Esophagus squamous epithelium (tissue), 5 donors: ENCODE results near the gene PTGDS. TPM values are rescaled to one million over a fixed set of nuclear protein-coding genes. Genes with fewer than 3 reads are reported as not detected.

Source experiments
- DNase-seq: peaks from one replicate; lab custom pipeline; 2025; lab: John Stamatoyannopoulos, UW
- H3K27ac ChIP-seq, 4 donors: fragments of 200-600 bp; sonication (generic); one replicate each; pipeline ENCODE4 v1.5.1; 2016 to 2019; ENCODE audit warnings: mild to moderate bottlenecking in 1 of 4
- H3K27me3 ChIP-seq, 4 donors: fragments of 200-600 bp; sonication (generic); 1 replicate in 3 of 4; 2 replicates in 1 of 4; pipeline versions ENCODE4 v1.5.1 to v1.6.0; 2017 to 2021; ENCODE audit warnings: antibody characterized with exemption in 1 of 4
- H3K36me3 ChIP-seq, 3 donors: fragments of 200-600 bp; sonication (generic); one replicate each; pipeline ENCODE4 v1.5.1; 2016 to 2019
- H3K4me1 ChIP-seq, 3 donors: fragments of 200-600 bp; sonication (generic); one replicate each; pipeline ENCODE4 v1.5.1; 2017 to 2019
- H3K4me3 ChIP-seq, 4 donors: fragments of 200-600 bp; sonication (generic); 1 replicate in 3 of 4; 2 replicates in 1 of 4; pipeline ENCODE4 v1.5.1; 2016 to 2019; ENCODE audit warnings: mild to moderate bottlenecking in 2 of 4, moderate library complexity in 1 of 4
- H3K9me3 ChIP-seq, 3 donors: fragments of 200-600 bp; sonication (generic); one replicate each; pipeline ENCODE4 v1.5.1; 2016 to 2019
- POLR2A ChIP-seq, 4 donors: fragments of 450-650 bp; IDR thresholded peaks; one replicate each; pipeline ENCODE4 v1.6.1; 2017; ENCODE audit warnings: antibody characterized with exemption in 4 of 4, mild to moderate bottlenecking in 4 of 4, moderate library complexity in 3 of 4
- WGBS, 2 donors: methylation state at CpG; one replicate each; pipeline ENCODE4 v1.1.5; 2018; 5-methylcytosine and 5-hydroxymethylcytosine counted together
- intact Hi-C: fragments of 100-400 bp; cut with DNase I; formaldehyde crosslinking; loops from one replicate; pipeline ENCODE4 v1.15.0; 2022
- total RNA-seq, 4 donors: library from RNA; depleted of rRNA; stranded (reverse); fragments of >200 nt; gene quantifications; one replicate each; pipeline ENCODE4 v1.1.0, GENCODE V29; 2016
- TF ChIP-seq, protein P1 (sequence below), 6 experiments: fragments of 450-650 bp in 4 of 6; fragments of 200-600 bp in 2 of 6; sonication (generic) in 2 of 6; IDR thresholded peaks; one replicate each; pipeline ENCODE4 v1.5.1; 2016 to 2019; ENCODE audit warnings: antibody characterized with exemption in 6 of 6, mild to moderate bottlenecking in 4 of 6, moderate library complexity in 4 of 6
- donor health status: DM: yes; HTN: yes; CAD: no.

PTGDS gene
- total RNA-seq, 4 donors from 2014 or later, result 1.7 to 208 (median 4.8) TPM

GRCh38 chr9:136984464-136985026 is 7.2 kb downstream of the PTGDS start:
- peaks cover 0 to 20% (median 0%) of the 10 kb centered on the region in 3 donors for H3K4me1 ChIP-seq
- peaks cover 3 to 63% (median 17%) of the 10 kb centered on the region in 4 donors for H3K27me3 ChIP-seq
- no peaks in the 10 kb centered on the region for H3K36me3 ChIP-seq
- intact Hi-C loops, result no loop called here
- TF ChIP-seq, protein P1, sequence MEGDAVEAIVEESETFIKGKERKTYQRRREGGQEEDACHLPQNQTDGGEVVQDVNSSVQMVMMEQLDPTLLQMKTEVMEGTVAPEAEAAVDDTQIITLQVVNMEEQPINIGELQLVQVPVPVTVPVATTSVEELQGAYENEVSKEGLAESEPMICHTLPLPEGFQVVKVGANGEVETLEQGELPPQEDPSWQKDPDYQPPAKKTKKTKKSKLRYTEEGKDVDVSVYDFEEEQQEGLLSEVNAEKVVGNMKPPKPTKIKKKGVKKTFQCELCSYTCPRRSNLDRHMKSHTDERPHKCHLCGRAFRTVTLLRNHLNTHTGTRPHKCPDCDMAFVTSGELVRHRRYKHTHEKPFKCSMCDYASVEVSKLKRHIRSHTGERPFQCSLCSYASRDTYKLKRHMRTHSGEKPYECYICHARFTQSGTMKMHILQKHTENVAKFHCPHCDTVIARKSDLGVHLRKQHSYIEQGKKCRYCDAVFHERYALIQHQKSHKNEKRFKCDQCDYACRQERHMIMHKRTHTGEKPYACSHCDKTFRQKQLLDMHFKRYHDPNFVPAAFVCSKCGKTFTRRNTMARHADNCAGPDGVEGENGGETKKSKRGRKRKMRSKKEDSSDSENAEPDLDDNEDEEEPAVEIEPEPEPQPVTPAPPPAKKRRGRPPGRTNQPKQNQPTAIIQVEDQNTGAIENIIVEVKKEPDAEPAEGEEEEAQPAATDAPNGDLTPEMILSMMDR (IDR thresholded peaks at IDR 0.05), result no peak
- no peak for TF ChIP-seq POLR2A (IDR thresholded peaks at IDR 0.05)
- no peak overlapping the region for H3K27ac ChIP-seq
- no peak overlapping the region for H3K4me3 ChIP-seq
- DNase-seq, result no peak
- no peaks in the 10 kb centered on the region for H3K9me3 ChIP-seq
- WGBS, 2 donors, result 48 to 54% methylated on average over 9 to 12 of the region's 29 CpGs

DNA sequence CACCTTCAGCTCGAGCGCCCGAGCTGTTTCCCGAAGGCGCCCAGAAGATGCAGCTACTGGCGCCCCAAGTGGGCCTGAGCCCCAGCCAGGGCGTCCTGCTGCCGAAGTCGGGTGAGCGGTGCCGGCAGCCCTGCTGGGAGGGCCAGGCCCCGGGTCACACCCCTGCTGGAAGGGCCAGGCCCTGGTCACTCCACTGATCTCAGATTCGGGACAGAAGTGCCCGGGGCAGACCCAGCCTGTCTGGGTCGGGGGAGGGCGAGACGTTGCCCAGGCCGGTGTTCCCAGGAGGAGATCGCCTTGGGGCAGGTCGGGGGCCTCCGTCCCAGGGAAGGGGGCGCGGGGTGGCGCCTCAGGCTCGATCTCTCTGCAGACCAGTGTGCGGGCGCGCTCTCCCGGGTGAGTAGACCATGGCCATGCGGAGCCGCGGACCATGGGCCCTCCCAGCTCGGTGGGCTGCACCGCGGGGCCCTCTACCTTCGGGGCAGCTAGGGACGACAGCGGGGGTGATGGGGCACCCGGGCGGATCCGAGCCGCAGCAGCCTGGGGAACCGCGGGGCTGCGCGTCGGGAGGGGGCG is 7.8 kb downstream of the PTGDS start:
- H3K36me3 ChIP-seq, result no peaks in the 10 kb centered on the region
- H3K4me1 ChIP-seq, result peaks cover 0 to 20% (median 0%) of the 10 kb centered on the region in 3 donors
- no peaks in the 10 kb centered on the region for H3K9me3 ChIP-seq
- no peak overlapping the region for H3K27ac ChIP-seq
- H3K4me3 ChIP-seq, result peak overlapping the region in 2 of 4 donors; percentile 5 to 15
- TF ChIP-seq POLR2A (IDR thresholded peaks at IDR 0.05), result no peak
- TF ChIP-seq, protein P1 (IDR thresholded peaks at IDR 0.05), result no peak
- no CpG with 5 or more reads among the region's 48 CpGs for WGBS, 2 donors
- intact Hi-C loops, result no loop called here
- DNase-seq, result no peak
- peaks cover 3 to 63% (median 17%) of the 10 kb centered on the region in 4 donors for H3K27me3 ChIP-seq

DNA sequence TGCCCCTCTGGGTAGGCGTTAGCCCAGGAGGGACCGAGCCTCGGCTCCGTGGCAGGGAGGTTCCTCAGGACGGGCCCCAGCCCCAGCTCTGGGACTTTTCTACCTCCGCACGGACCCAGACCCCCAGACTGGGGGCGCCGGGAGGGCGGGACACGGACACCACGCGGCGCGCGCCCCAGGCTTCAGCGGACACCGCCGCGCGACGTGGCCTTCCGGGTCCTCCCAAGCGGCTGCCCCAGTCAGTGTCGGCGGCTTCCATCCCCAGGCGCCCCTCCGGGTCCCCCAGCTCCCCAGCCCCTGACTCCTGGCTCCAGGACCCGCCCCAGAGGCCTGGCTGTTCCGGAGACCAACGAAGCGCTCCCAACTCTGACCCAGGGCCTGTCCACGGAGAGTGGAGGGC is 8.5 kb downstream of the PTGDS start:
- intact Hi-C loops, result no loop called here
- Histone ChIP-seq H3K4me3 (no peak overlapping the region), H3K36me3 (no peaks in the 10 kb centered on the region), H3K27me3 (peaks cover 3 to 63% (median 17%) of the 10 kb centered on the region in 4 donors), H3K27ac (no peak overlapping the region), H3K9me3 (peaks cover 0 to 3% (median 0%) of the 10 kb centered on the region in 3 donors), H3K4me1 (peaks cover 0 to 20% (median 0%) of the 10 kb centered on the region in 3 donors)
- TF ChIP-seq, protein P1 (IDR thresholded peaks at IDR 0.05), result no peak
- TF ChIP-seq POLR2A (IDR thresholded peaks at IDR 0.05), result no peak
- WGBS, 2 donors, result 29 to 46% methylated on average over 2 to 8 of the region's 33 CpGs
- DNase-seq, result no peak

- Histone ChIP-seq H3K36me3 (peaks cover 0 to 7% (median 0%) of the 10 kb centered on the region in 3 donors), H3K4me1 (peaks cover 13 to 44% (median 14%) of the 10 kb centered on the region in 3 donors), H3K9me3 (peaks cover 0 to 4% (median 0%) of the 10 kb centered on the region in 3 donors), H3K27me3 (peaks cover 3 to 45% (median 17%) of the 10 kb centered on the region in 4 donors), H3K27ac (no peak overlapping the region), H3K4me3 (no peak overlapping the region)
- TF ChIP-seq, protein P1 (IDR thresholded peaks at IDR 0.05), result no peak
- no peak for TF ChIP-seq POLR2A (IDR thresholded peaks at IDR 0.05)
- no peak for DNase-seq
- intact Hi-C loops, result no loop called here
- 93 to 97% methylated on average over 3 to 4 of the region's 4 CpGs for WGBS, 2 donors
Observed at GRCh38 chr9:136988872-136989271, 11.6 kb downstream of the PTGDS start.

DNA sequence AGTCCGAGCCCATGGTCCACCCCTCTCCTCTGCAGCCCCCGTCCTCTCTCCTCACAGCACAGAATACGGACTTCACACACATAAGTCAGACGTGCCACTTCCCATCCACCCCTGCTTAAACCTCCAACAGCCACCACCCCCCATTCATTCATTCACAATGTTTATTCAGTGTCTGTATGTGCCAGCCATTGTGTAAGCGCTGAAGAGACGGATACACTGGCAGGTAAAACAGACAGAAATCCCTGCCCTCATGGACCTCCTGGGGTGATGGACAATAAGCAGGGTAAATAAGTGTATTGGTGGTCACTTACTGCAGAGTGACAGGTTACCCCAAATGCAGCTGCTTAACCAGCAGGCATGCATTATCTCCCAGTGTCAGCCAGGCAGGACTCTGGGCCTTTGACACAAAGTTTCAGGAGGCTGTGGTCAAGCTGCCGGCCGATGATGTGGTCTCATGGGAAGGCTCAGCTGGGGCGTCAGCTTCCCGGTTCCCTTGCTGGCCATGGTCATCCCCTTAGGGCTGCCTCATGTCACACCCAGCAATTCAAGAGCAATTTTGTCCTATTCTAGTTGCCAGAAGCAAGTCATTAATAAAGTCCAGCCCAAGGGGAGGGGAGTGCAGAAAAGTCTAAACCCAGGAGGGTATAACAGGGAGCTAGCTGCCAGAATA is 13.1 kb downstream of the PTGDS start:
- H3K27me3 ChIP-seq, result peaks cover 3 to 37% (median 7%) of the 10 kb centered on the region in 4 donors
- H3K27ac ChIP-seq, result no peak overlapping the region
- peaks cover 0 to 16% (median 0%) of the 10 kb centered on the region in 3 donors for H3K36me3 ChIP-seq
- TF ChIP-seq, protein P1 (IDR thresholded peaks at IDR 0.05), result no peak
- TF ChIP-seq POLR2A (IDR thresholded peaks at IDR 0.05), result no peak
- peaks cover 27 to 49% (median 28%) of the 10 kb centered on the region in 3 donors for H3K4me1 ChIP-seq
- DNase-seq, result no peak
- no peak overlapping the region for H3K4me3 ChIP-seq
- intact Hi-C loops, result no loop called here
- WGBS, 2 donors, result 48 to 59% methylated on average over 8 to 10 of the region's 10 CpGs
- peaks cover 0 to 4% (median 0%) of the 10 kb centered on the region in 3 donors for H3K9me3 ChIP-seq
